ENCODE data around the gene STYXL1.
"Not testable (repeated sequence)": the region's sequence is repeated elsewhere in the genome, so short reads cannot be mapped to it uniquely, and the experiment has no call there.

Gene STYXL1, protein sequence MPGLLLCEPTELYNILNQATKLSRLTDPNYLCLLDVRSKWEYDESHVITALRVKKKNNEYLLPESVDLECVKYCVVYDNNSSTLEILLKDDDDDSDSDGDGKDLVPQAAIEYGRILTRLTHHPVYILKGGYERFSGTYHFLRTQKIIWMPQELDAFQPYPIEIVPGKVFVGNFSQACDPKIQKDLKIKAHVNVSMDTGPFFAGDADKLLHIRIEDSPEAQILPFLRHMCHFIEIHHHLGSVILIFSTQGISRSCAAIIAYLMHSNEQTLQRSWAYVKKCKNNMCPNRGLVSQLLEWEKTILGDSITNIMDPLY

DNA sequence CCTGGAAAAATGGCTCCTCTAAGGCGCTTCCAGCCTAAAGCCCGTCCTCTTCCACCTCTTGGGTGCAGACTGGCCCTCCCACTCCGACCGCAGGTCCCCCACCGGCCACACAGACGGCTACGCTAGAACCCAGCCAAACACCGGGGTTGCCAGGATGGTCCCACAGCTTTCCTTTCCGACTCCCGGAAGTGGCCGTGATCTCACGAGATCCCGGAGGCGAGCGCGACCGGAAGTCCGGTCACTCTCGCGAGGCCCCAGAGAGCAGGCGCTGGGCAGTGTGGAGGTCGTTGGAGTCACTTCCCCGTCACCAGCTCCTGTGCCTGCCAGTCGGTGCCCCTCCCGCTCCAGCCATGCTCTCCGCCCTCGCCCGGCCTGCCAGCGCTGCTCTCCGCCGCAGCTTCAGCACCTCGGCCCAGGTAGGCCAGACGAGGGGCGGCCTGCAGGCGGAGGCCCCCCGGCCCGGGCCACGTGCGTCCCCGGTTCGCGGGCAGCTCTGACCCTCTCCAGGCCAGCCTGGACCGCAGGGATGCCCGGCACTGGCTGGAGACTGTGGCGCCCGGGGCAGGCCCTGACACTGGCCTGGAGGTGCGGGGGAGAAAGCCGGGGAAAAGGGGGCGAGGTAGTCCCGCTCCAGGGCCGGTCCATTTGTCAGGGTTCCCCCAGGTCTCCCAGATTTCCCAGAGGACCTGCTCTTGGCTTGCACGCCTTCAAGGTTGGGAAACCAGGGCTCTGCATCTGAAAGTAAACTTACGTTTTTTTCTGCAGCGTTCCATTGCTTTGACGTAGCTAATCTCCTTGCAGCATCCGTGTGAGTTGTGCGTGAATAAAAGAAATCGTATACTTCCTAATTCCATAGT lies at the start of gene STYXL1, which contains the start of gene MDH2:
Gene STYXL1 (minus strand): TSS at position 190 of the 857 bp plus-strand sequence. CDS start 17,477 bp downstream, outside the sequence.
Gene MDH2 (plus strand): TSS at position 296 of the 857 bp plus-strand sequence. CDS start 55 bp downstream, at position 351.
- peak; percentile 97 for DNase-seq

DNA sequence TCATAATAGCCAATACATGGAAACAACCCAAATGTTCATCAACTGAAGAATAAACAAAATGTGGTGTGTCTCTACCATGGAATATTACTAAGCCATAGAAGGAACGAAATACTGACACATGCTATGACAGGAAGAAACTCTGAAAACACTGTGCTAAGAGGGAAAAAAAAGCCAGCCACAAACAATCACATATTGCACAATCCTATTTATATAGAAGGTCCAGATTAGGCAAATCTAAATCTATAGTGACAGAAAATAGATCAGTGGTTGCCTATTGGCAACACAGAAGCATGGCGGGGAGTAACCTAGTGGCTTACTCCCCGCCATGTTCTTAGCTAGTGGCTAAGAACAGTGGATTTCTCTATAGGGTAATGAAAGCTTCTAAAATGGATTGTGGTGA lies 48.1 kb upstream of the STYXL1 start:
- no peak for DNase-seq

DNA sequence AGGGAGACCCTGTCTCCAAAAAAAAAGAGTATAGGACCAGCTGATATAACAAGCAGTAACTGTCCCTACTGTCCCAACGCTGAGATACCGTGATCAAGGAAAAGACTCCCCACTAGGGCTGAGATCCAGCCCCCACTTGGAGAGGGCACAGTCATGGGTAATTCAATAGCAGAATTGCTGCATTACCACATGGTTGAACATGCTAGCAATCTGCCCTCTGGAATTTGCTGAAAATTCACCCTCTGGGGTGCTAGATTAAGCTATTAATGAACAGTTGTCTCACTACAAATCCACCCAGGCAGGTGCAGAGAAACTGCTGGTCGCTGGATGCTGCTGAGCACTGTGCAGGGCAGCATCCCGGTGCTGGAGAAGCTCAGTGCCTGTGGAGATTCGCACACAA lies 46.5 kb upstream of the STYXL1 start:
- not testable (repeated sequence) for DNase-seq

DNA sequence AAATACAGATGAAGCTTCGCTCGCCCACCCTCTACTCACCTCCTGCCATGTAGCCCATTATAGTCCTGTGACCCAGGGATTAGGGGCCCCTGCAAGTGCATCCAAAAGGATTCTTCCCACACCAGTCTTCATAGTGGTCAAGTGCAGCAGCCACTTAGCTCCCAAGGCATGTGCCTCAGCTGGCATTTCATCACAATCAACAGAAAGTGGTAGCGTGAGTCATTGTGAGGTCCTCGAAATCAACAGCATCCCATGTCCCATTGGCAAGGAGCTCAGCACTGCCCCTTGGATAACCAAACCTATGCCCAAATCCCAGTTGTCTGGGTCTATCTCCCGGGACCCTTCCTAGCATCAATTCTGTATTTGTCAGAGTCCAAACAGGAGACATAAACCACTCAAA lies 45.7 kb upstream of the STYXL1 start:
- DNase-seq, result not testable (repeated sequence)

DNA sequence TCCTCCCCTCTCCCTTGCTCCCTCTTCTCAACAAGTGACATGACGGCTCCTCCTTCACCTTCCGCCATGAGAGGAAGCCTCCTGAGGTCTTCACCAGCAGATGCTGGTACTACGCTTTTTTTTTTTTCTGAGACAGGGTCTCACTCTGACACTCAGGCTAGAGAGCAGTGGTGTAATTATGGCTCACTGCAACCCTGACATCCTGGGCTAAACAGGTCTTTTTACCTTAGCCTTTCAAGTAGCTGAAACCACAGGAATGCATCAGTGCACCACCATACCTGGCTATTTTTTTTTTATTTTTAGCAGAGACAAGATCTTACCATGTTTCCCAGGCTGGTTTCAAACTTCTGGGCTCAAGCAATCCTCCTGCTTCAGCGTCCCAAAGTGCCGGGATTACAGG lies 43.7 kb upstream of the STYXL1 start:
- DNase-seq, result no peak

DNA sequence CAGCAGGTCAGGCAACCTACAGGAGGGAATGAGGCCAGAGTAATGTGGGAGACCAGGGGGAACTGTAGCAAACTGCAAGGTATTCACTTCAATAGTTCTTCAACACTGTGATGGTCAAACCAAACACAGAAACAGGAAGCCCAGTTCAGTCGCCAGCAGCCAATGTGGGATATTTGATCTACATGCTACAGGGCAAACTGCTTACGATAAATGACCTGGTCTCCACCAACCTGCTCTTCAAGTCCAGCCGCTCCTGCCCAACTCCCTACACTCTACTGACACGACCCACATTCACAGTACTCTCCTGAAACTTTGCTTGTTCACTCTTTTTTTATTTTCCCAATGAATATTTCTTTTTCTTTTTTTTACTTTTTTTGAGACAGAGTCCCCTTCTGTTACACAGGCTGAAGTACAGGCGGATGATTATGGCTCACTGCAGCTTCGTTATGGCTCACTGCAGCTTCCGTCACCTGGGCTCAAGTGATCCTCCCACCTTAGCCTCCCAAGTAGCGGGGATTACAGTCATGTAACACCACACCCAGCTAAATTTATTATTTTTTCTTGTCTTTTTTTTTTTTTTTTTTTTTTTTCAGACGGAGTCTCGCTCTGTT lies 42.2 kb upstream of the STYXL1 start:
- no peak for DNase-seq

DNA sequence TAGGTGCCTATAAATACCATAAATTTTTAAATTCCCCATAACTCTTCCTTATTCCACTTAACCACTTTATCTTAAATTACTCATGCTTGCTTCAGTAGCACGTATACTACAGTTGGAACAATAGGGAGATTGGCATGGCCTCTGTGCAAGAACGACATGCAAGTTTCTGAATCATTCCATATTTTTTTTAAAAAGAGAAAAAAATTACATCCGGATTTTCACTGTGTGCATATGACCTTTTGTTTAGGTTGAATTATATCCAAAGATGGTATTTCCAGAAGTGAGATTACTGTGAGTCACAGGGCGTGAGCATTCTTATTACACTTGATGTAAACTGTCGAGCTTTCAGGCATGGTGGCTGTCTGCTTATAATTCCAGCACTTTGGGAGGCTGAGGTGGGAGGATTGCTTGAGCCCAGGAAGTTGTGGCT lies 39.6 kb upstream of the STYXL1 start:
- not testable (repeated sequence) for DNase-seq

DNA sequence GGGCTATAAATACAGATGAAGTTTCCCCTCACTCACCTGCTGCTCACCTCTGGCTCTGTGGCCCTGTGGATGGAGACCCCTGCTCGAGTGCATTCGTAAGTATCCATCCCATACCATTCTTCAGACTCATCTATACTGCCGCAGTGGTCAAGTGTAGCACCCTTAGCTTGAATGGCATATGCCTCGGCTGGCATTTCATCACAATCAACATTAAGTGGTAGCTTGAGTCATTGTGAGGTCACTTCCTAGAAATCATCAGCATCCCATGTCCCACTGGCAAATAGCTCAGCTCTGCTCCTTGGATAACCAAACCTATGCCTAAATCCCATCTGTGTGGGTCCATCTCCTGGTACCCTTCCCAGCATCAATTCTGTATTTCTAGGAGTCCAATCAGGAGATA lies 38.3 kb upstream of the STYXL1 start:
- no peak for DNase-seq

DNA sequence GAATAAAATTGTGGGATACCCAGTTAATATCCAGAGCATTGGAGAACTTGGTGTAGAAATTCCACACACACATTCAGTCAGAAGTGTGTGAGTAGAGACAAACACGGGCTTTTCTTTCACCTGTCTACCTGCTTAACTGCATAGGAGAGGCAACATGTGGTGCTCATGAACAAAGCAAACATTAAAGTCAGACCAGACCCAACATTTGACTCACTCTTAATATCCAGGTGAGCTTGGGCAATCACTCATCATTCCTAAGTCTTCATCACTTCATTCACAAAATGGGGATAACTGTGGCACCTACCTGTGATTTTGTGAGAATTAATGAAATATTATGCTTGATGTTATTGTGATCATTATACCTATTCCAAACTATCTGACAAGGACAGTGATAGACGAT lies 36.3 kb upstream of the STYXL1 start:
- DNase-seq, result not testable (repeated sequence)

DNA sequence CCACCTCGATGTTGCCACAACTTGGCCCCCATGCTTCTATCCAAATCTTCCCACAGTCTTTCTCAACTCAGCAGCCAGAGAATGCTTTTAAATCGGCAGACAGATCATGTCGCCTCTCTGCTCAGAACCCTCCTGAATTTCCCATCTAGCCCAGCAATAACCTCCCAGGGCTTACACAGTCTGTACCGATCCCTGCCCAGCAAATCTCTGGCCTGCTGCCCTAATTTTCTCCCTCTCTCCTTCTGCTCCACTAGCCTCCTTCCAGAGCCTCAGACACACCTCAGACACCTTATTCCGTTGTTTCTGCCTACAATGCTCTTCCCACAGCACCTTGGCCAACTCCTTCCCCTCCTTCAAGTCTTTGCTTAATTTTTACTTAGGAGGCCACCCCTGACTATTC lies 32.4 kb upstream of the STYXL1 start:
- DNase-seq, result no peak

DNA sequence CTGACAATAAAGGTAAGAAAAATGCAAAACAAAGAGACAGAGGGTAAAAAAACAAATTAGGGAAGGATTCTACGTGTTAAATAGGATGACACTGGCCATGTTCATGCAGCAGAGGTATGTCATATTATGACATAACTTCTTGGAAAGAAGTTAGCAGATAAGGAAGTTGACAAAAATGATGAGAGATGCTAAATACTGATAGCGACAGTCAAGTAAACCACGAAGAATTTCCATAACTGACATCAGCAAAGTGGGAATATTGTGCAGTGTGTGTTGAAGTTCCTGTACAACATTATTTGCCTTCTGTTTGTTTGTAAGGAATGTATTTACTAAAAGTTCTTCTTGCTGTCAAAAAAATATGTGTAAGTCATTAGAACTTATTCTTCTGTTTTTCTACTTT lies 29.6 kb upstream of the STYXL1 start:
- DNase-seq, result no peak

DNA sequence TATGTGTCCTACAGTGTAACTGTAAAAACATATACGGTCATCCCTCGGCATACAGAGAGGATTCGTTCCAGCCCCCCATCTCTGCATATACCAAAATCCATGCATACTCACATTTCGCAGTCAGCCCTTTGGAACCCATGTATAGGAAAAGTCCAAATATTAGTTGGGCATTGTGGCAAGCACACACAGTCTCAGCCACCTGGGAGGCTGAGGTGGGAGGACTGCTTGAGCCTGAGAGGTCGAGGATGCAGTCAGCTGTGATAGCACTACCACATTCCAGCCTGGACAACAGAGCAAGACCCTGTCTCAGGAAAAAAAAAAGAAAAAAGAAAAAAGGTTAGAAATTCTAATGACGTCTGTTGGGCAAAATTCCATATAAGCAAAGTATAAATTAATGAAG lies 29.2 kb upstream of the STYXL1 start:
- no peak for DNase-seq

DNA sequence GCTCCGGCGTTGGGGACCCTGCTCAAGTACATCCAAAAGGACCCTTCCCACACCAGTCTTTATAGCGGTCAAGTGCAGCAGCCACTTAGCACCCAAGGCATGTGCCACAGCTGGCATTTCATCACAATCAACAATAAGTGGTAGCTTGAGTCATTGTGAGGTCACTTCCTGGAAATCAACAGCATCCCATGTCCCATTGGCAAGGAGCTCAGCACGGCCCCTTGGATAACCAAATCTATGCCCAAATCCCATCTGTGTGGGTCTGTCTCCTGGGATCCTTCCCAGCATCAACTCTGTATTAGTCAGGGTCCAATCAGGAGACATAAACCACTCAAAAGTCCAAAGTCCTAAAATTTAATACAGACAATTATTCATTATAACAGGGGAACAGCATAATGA lies 27.2 kb upstream of the STYXL1 start:
- DNase-seq, result no peak

DNA sequence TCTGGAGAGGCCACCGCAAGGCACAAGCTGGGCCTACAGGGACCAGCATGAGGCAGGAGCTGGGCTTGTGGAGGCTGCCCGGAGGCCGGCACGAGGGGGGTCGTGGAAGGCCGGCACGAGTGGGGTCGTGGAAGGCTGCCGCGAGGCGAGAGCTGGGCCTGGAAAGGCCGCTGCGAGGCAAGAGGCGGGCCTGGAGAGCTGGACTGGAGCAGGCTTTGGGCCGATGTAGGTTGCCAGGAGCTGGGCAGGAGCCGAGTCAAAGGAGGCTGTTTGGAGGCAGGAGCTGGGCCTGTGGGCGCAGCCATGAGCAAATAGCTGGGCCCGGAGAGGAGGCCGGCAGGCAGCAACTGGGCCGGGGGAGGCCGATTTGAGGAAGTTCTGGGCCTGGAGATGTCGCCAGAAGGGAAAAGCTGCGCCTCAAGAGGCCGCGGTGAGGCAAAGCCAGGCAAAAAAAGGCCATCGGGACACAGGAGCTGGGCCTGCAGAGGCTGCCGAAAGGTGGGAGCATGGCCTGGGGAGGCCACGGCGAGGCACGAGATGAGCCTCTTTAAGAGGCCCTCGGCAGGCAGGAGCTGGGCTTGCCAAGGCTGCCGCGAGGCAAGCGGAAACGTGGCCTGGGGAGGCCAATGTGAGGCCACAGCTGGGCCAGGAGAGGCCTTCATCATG lies 26.6 kb upstream of the STYXL1 start:
- DNase-seq, result no peak

DNA sequence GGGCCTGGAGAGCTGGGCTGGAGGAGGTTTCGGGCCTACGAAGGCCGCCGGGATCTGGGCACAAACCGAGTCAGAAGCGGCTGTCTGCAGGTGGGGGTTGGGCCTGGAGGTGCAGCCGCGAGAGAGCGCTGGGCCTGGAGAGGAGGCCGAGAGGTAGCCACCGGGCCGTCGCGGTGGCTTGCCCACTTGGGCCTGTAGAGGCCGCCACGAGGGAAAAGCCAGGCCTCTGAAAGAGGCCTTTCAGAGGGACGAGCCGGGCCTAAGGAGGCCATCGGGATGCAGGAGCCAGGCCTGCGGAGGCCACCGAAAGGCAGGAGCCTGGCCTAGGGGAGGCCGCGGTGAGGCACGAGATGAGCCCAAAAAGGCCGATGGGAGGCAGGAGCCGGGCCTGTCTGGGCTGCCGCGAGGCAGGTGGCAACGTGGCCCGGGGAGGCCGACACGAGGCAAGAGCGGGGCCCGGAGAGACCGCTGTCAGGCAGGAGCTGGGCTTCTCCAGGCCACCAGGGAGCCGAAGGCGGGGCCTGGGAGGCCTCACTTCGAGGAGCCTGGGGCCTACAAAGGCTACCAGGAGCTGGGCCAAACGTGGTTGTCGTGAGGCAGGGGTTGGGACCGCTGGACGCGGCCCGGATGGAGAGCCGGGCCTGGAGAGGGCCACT lies 25.7 kb upstream of the STYXL1 start:
- no peak for DNase-seq

DNA sequence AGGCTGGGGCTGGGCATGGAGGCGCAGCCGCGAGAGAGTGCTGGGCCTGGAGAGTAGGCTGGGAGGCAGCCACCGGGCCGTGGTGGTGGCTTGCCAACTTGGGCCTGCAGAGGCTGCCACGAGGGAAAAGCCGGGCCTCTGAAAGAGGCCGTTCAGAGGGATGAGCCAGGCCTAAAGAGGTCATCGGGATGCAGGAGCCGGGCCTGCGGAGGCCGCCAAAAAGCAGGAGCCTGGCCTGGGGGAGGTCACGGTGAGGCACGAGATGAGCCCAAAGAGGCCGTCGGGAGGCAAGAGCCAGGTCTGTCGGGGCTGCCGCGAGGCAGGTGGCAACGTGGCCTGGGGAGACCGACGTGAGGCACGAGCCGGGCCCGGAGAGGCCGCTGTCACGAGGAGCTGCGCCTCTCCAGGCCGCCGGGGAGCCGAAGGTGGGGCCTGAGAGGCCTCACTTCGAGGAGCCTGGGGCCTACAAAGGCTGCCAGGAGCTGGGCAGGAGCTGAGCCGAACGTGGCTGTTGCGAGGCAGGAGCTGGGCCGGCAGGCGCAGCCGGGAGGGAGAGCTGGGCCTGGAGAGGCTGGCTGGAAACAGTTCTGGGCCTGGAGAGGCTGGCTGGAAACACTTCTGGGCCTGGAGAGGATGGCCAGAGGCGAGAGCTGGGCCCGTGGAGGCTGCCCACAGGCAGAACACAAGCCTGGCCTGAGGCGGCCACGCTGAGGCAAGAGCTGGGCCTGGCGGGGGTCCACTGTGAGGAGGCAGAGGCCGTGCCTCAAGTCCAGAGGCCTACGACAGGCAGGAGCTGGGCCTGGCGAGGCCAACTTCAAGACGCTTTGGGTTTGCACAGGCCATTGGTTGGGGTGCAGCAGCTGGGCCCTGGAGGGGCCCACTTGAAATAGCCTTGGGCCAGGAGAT lies 24.7 kb upstream of the STYXL1 start:
- no peak for DNase-seq

DNA sequence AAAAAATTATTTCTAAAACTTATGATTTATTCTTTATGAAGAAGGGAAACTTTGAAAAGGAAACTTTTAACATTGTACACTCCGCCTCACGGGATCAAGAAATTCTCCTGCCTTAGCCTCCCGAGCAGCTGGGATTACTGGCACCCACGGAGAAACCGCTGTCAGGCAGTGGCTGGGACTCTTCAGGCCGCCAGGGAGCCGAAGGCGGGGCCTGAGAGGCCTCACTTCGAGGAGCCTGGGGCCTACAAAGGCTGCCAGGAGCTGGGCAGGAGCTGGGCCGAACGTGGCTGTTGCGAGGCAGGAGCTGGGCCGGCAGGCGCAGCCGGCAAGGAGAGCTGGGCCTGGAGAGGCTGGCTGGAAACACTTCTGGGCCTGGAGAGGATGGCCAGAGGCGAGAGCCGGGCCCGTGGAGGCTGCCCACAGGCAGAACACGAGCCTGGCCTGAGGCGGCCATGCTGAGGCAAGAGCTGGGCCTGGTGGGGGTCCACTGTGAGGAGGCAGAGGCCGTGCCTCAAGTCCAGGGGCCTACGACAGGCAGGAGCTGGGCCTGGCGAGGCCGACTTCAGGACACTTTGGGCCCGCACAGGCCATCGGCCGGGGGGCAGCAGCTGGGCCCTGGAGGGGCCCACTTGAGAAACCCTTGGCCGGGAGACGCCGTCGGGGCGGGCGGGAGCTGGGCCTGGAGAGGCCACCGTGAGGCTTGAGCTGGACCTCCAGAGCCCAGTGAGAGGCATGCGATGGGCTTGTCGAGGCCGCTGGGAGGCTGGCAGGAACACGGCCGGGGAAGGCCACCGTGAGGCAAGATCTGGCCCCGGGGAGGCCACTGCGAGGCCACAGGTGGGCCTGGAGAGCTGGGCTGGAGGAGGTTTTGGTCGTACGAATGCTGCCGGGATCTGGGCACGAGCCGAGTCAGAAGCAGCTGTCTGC lies 23.8 kb upstream of the STYXL1 start:
- DNase-seq, result no peak

DNA sequence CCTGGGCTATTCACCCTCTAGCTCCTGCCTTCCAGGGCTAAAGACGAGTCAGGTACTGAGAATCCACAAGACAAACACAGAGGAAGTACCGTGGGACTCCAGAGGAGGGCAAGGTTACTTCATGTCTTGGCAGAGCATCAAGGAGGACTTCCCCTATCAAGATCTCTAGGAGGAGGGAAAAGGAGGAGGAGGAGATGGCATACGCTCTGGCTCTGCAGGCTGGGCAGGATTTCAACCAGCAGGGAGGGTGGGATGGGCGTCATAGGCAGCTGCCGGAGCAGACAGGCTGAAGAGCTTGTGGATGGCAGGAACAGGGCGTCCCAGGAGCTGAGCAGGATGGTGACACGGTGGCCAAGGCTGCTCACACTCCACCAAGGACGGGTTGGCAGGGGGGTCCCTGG lies 21.4 kb upstream of the STYXL1 start:
- DNase-seq, result peak; percentile 22

DNA sequence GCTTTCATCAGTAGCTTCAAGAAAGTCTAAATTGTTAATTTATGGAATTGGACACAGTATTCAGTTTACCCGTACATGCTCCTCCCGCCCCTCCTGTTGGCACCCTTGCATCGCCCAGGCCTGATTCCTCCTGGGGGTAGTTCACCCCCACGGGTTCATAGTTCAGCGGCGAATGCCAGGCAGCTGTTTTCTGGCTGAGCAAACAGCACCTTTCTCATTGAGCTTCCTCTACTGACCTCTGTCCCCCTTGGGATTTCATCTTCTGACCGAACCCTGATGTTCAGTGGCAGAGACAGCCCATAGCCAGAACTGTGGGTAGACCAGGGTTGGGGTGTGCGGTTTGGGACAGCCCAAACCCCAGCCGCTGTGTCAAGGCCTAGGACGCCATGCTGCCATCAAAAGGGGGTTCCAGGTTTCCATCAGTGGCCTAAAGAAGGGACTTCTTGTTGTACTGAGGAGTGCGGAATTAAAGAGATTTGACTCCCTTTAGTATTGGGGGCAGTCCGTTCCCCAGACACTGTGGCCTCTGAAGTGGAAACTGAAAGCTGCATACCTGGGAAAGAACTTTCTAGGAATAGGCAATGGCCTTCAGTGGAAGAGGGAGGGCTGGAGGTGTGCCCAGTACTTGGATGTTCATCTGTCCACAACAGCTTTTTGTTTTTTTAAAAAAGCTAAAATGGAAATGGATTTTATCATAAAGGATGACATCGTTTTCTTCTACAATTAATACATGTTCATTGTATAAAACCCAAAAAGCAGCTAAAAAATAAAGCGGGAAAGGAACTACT lies 19.1 kb upstream of the STYXL1 start:
- no peak for DNase-seq

Data from eye (tissue), 1 donor.